CD4-positive, alpha-beta T cell treated with Interleukin-21 for 1 hour (primary cell): ENCODE measurements around the gene SLC1A4.
"Not testable (repeated sequence)": the region's sequence is repeated elsewhere in the genome, so short reads cannot be mapped to it uniquely, and the experiment has no call there.

ENCODE experiments used
- DNase-seq: peaks from one replicate; pipeline ENCODE4 v3.0.0-alpha.2; 2020

The SLC1A4 gene

GRCh38 chr2:64996871-64997307 is 7.7 kb downstream of the SLC1A4 start:
- DNase-seq = no peak

GRCh38 chr2:64998658-64999061 is 9.5 kb downstream of the SLC1A4 start:
- no peak for DNase-seq

DNA sequence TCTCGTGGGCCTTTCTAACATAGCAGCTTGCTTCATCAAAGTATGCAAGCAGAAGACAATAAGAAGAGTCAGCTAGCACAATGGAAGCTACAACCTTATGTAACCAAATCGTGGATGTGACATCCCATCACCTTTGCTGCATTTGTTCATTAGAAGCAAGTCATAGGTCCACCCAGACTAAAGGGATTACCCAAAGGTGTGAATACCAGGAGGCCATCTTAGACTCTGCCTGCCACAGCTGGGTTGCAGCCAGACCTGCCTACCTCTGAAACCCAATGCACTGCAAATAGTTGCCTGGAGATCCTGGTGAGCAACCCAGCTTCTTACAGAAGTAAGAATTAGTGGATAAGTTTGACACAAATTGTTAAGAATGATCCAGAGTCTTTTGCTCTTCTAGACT is 10.6 kb downstream of the SLC1A4 start:
- no peak for DNase-seq

- no peak for DNase-seq
These were observed 11.4 kb downstream of the SLC1A4 start for GRCh38 chr2:65000644-65001043.

DNA sequence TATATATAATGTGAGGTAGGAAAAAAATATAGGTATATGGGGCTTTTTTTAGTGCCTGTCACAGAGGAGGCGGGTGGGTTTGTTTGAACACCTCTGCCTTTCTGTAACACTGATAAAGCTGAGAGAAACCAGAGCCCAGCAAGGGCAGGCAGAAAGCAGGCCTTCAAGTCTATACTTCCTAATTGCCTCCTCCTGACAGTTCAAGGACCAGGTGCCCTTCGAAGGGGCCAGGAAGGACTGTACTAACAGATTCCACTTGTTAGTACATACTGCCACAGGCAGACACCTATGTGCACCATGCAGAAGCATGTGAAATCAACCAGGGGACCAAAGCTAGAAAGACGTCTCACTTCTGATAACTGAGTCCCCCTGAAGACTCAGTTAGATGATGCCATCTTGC is 13.8 kb downstream of the SLC1A4 start:
- no peak for DNase-seq

DNA sequence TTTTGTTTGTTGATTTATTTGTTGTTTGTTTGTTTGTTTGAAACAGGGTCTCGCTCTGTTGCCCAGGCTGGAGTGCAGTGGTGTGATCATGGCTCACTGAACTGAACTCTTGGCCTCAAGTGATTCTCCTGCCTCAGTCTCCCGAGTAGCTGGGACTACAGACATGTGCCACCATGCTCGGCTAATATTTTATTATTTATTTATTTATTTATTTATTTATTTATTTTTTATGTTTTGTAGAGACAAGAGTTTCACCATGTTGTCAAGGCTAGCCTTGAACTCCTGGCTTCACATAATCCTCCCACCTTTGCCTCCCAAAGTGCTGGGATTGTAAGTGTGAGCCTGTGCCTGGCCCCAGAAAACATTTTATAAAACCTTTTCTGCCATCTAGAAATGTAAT is 15.0 kb downstream of the SLC1A4 start:
- not testable (repeated sequence) for DNase-seq

DNA sequence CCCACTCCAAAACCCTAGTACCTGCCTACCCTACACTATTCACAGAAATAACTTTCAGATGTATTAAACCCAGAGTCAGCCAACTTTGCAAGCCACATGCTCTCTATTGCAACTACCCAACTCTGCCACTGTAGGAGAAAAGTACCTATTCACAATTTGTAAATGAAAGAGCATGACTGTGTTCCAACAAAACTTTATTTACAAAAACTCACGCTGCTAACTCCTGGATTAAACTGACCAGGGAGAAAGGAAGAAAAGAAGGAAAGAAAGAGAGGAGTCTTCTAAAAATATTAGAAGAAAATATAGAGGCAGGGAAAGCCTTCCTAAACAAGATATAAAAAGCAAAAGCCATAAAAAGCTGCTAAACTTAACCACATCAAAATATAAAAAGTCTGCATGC is 24.6 kb downstream of the SLC1A4 start:
- no peak for DNase-seq

DNA sequence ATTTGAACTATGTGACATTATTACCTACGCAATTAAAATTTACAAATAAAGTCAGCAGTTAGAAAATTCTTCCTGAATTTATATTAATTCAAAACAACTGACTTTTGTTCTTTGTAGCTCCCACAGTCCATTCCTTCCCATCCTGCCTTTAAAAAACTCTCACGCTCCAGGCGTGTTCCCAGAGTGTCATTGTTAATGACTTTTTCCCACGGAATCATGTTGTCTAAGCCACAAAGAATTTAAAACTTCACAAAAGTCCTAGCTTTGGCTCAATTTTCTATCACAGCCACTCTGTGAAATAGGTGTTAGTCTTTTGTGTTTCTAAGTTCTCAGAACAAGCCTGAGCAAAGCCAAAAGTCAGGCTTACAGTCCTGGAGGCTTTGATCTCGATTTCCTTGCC is 26.5 kb downstream of the SLC1A4 start:
- no peak for DNase-seq

- DNase-seq = no peak
These were observed 27.6 kb downstream of the SLC1A4 start for GRCh38 chr2:65016789-65017188.

DNA sequence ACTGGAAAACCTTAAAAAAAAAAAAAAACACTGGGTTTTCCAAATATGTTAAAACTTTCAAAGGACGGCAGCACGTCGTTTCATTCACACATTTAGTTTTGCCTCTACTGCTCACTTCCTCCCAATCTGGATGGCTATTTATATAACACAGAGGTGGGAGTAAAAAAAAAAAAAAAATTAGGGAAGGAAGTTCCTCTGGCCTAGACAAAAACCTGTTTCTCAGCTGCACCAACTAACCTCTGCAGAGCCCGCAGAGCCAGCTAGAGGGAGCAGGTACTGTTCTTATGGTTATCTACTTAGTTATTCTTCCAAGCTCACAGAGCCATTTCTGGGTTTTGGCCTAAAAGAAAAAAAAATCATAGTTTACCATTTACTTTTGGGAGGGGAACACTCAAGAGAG is 28.1 kb downstream of the SLC1A4 start:
- no peak for DNase-seq

DNA sequence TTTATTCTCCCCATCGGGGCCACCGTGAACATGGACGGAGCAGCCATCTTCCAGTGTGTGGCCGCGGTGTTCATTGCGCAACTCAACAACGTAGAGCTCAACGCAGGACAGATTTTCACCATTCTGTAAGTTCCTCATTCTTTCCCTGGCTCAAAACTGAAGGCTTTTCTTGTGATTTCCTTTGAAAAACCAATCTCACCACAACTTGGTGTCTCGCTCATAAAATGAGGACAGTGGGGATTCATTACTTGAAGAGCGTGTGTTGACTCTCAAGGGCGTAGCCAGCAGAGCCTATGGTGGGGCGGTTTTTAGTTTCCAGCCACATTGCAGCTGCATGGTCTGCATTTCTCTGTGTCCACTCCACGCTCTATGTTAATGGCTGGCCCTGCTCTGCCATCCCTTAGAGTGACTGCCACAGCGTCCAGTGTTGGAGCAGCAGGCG is 29.0 kb downstream of the SLC1A4 start:
- no peak for DNase-seq

DNA sequence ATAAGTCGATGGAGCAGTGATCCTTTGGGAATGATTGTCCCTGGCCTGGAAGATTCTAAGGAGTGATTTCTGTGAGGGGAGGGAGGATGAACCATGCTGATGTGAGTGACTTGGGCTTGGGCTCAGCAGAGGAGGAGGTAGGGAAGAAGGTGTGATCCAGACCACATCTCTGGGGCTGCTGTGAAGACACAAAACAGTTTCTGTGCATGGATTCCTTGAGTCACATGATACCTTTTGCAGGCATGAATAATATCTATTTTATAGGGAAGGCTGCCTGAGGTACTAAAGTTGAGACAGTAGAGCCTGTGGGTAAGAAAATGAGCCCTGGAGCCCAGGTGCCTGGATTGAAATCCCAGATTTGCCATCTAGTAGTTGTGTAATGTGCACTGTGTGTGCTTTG is 29.8 kb downstream of the SLC1A4 start:
- DNase-seq = no peak

- DNase-seq = no peak
These were observed 30.5 kb downstream of the SLC1A4 start for GRCh38 chr2:65019675-65020195.

GRCh38 chr2:65020251-65020650 is 31.1 kb downstream of the SLC1A4 start:
- not testable (repeated sequence) for DNase-seq

- no peak for DNase-seq
These were observed 31.8 kb downstream of the SLC1A4 start for GRCh38 chr2:65020943-65021528.

GRCh38 chr2:65021709-65022108 is 32.5 kb downstream of the SLC1A4 start:
- no peak for DNase-seq

DNA sequence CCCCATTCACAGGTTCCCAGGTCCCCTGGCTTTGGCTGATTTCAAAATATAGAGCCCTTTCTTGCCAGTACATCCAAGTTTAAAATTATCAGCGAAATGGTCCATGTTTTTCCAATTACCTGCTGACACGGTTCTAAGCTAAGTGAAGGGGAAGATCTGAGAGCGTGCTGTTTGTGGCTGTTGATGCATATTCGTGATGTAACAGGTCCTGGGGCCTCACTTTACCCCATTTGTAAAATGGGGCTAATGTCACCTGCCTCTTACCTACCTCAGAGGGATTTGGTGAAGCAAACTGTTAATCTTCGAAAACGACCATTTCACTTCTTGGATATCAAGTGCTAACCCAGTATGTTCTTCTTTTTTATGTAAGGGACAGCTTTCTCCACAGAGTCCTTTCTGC is 33.0 kb downstream of the SLC1A4 start:
- no peak for DNase-seq

GRCh38 chr2:65023742-65024141 is 34.5 kb downstream of the SLC1A4 start:
- DNase-seq = no peak

DNA sequence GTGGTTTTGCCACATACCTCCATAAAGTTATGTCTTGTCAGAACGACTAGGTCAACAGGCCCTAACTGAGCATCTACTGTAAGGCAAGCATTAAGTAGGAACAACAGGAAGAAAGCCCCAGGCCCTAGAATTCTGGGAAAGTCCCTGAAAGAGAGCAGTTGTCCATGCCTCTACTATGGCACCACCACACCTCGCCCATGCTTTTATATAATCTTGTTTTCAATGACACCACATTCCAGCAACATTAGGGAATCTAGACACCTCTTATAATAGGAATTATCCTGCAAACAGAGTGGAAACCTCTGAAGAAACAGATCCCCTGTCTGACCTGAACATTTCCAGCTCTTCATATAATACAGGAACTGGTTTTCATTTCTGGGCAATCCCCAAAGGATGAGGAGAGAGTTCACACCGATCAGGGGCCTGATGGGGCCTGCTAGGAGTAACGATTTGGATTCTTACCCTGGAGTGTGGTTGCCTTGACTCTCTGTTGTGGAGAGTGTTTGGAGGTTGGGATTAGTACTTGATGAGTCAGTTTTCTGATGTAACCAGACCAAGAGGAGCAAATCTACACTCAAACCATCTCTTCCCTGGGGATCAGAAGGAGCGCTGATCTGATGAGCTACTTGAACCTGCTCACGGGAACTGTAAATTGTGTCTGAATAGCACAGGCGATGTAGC is 35.1 kb downstream of the SLC1A4 start:
- DNase-seq = no peak

GRCh38 chr2:65025453-65026123 is 36.4 kb downstream of the SLC1A4 start:
- DNase-seq = no peak

GRCh38 chr2:65026154-65026553 is 37.0 kb downstream of the SLC1A4 start:
- DNase-seq = no peak

GRCh38 chr2:65026704-65027464 is 37.7 kb downstream of the SLC1A4 start:
- DNase-seq = no peak

DNA sequence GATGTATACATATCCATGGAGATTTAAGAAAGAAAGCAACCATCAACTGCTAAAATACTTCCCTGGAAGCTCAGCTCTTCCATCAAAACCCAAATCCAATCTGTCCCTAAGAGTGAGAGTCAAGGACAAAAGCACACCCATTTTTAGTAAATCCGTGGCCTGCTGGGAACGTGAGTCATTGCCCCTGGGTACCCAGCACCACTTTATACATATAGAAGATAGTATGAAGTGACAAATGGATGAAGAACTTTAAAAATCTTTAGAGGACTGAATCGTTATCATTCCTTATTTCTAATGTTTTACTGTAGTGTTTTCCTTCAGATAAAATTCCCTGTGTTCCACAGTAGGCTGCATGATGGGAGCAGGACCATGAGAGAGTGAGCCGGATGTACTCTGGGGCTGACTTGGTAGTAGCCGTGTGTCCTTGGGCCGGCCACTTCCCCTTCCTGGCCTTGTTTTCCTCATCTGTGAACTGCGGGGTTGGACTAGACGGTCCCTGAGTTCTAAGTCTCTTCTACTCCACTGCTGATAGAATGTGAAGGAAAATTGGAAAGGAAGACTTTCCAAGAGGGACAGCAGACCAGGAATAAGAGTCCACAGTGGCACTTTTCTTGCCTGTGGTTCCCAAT is 38.5 kb downstream of the SLC1A4 start:
- no peak for DNase-seq
